ENCODE results near the gene GLRX2.

Gene GLRX2

GRCh38 chr1:193103759-193104501 lies 1.3 kb downstream of the GLRX2 start:
- H3K9me3 Mint-ChIP-seq, result no peaks in the 10 kb centered on the region
- peak overlapping the region; percentile 78 to 95 (median 87) for H3K27ac Mint-ChIP-seq
- no peak for TF ChIP-seq CTCF (IDR thresholded peaks at IDR 0.05; ENCODE audit: unreplicated experiment in 3 of 3)
- peaks cover 30% of the 10 kb centered on the region for H3K4me1 Mint-ChIP-seq
- peaks cover 2% of the 10 kb centered on the region for H3K27me3 Mint-ChIP-seq (ENCODE audit: low read depth)
- H3K36me3 Mint-ChIP-seq (ENCODE audit: low read depth), result peaks cover 6% of the 10 kb centered on the region
- H3K4me3 Mint-ChIP-seq, result peak overlapping the region; percentile 92 to 94 (median 93)

- no peaks in the 10 kb centered on the region for H3K27me3 Mint-ChIP-seq (ENCODE audit: low read depth)
- H3K4me1 Mint-ChIP-seq, result peaks cover 30% of the 10 kb centered on the region
- H3K36me3 Mint-ChIP-seq (ENCODE audit: low read depth), result peaks cover 9% of the 10 kb centered on the region
- H3K27ac Mint-ChIP-seq, result peak overlapping the region in 1 of 3 experiments; percentile 78
- no peaks in the 10 kb centered on the region for H3K9me3 Mint-ChIP-seq
- peak overlapping the region in 1 of 3 experiments; percentile 92 for H3K4me3 Mint-ChIP-seq
- no peak for TF ChIP-seq CTCF (IDR thresholded peaks at IDR 0.05; ENCODE audit: unreplicated experiment in 3 of 3)
Observed at GRCh38 chr1:193102662-193103061, 2.6 kb downstream of the GLRX2 start.

GRCh38 chr1:193094112-193094511 lies 11.1 kb downstream of the GLRX2 start:
- Mint-ChIP-seq H3K36me3 (ENCODE audit: low read depth) (peaks cover 33% of the 10 kb centered on the region), H3K4me3 (no peak overlapping the region), H3K27ac (no peak overlapping the region), H3K4me1 (no peaks in the 10 kb centered on the region), H3K9me3 (no peaks in the 10 kb centered on the region), H3K27me3 (ENCODE audit: low read depth) (no peaks in the 10 kb centered on the region)
- TF ChIP-seq CTCF (IDR thresholded peaks at IDR 0.05; ENCODE audit: unreplicated experiment in 3 of 3), result no peak

- Mint-ChIP-seq H3K27ac (no peak overlapping the region), H3K27me3 (ENCODE audit: low read depth) (no peaks in the 10 kb centered on the region), H3K36me3 (ENCODE audit: low read depth) (peaks cover 24% of the 10 kb centered on the region), H3K9me3 (no peaks in the 10 kb centered on the region), H3K4me1 (no peaks in the 10 kb centered on the region), H3K4me3 (no peak overlapping the region)
- no peak for TF ChIP-seq CTCF (IDR thresholded peaks at IDR 0.05; ENCODE audit: unreplicated experiment in 3 of 3)
Observed at GRCh38 chr1:193090865-193091264, 14.3 kb downstream of the GLRX2 start.

GRCh38 chr1:193087893-193088292 lies 17.3 kb downstream of the GLRX2 start:
- Mint-ChIP-seq H3K27ac (no peak overlapping the region), H3K36me3 (ENCODE audit: low read depth) (peaks cover 39% of the 10 kb centered on the region), H3K9me3 (no peaks in the 10 kb centered on the region), H3K4me3 (no peak overlapping the region), H3K27me3 (ENCODE audit: low read depth) (no peaks in the 10 kb centered on the region), H3K4me1 (no peaks in the 10 kb centered on the region)
- no peak for TF ChIP-seq CTCF (IDR thresholded peaks at IDR 0.05; ENCODE audit: unreplicated experiment in 3 of 3)

- no peaks in the 10 kb centered on the region for H3K4me1 Mint-ChIP-seq
Observed at GRCh38 chr1:193086342-193086741, 18.9 kb downstream of the GLRX2 start.

More at GRCh38 chr1:193086342-193086741, 18.9 kb downstream of the GLRX2 start:
- Mint-ChIP-seq H3K36me3 (ENCODE audit: low read depth) (peaks cover 51% of the 10 kb centered on the region), H3K27me3 (ENCODE audit: low read depth) (no peaks in the 10 kb centered on the region), H3K9me3 (no peaks in the 10 kb centered on the region), H3K27ac (no peak overlapping the region), H3K4me3 (no peak overlapping the region)
- TF ChIP-seq CTCF (IDR thresholded peaks at IDR 0.05; ENCODE audit: unreplicated experiment in 3 of 3), result no peak
